HepG2 (cell line): Measurements from ENCODE around the gene POLR2J3.
"Not testable (repeated sequence)": the region's sequence is repeated elsewhere in the genome, so short reads cannot be mapped to it uniquely, and the experiment has no call there.

Experiments used
- DPF2 ChIP-seq: sonication (generic); formaldehyde crosslinking; IDR thresholded peaks from 2 replicates; pipeline ENCODE4 v1.4.0; 2020; ENCODE audit warnings: mild to moderate bottlenecking, low read depth, missing genetic modification reagents, borderline replicate concordance
- ELF4 ChIP-seq: sonication (generic); formaldehyde crosslinking; IDR thresholded peaks from 2 replicates; pipeline ENCODE4 v1.5.0; 2020; ENCODE audit warnings: missing genetic modification reagents, mild to moderate bottlenecking, moderate library complexity, borderline replicate concordance
- EP300 ChIP-seq, 3 experiments: sonication (generic) in 1 of 3; formaldehyde crosslinking in 1 of 3; IDR thresholded peaks; 2 replicates each; pipeline versions ENCODE4 v1.5.1 to v1.6.1; 2011 to 2020; ENCODE audit warnings: low read depth in 2 of 3, low read length in 2 of 3, borderline replicate concordance in 1 of 3, improper control_type of control experiment in 1 of 3, mild to moderate bottlenecking in 1 of 3, missing genetic modification reagents in 1 of 3, moderate library complexity in 1 of 3
- RAD51 ChIP-seq: fragments of 450-650 bp; IDR thresholded peaks from 2 replicates; pipeline ENCODE4 v1.6.1; 2016; ENCODE audit warnings: borderline replicate concordance
- RFX1 ChIP-seq: fragments of 450-650 bp; IDR thresholded peaks from 2 replicates; pipeline ENCODE4 v1.6.1; 2017
- TAF1 ChIP-seq: sonication (generic); formaldehyde crosslinking; IDR thresholded peaks from 2 replicates; pipeline ENCODE4 v1.4.0; 2020; ENCODE audit warnings: missing genetic modification reagents
- ZNF724P ChIP-seq: sonication (generic); formaldehyde crosslinking; IDR thresholded peaks from 2 replicates; pipeline ENCODE4 v1.8.0; 2022; ENCODE audit warnings: missing genetic modification reagents, borderline replicate concordance
- TF ChIP-seq, protein P1 (sequence below): sonication (generic); formaldehyde crosslinking; IDR thresholded peaks from 2 replicates; pipeline ENCODE4 v1.5.1; 2020; ENCODE audit warnings: mild to moderate bottlenecking, missing genetic modification reagents
- TF ChIP-seq, protein P2 (sequence below): sonication (generic); formaldehyde crosslinking; IDR thresholded peaks from 2 replicates; pipeline ENCODE4 v1.4.0; 2020; ENCODE audit warnings: mild to moderate bottlenecking, missing genetic modification reagents
- TF ChIP-seq, protein P3 (sequence below): sonication (generic); formaldehyde crosslinking; IDR thresholded peaks from 2 replicates; pipeline ENCODE4 v1.5.0; 2020; ENCODE audit warnings: mild to moderate bottlenecking, missing genetic modification reagents, moderate library complexity
- TF ChIP-seq, protein P4 (sequence below), 2 experiments: fragments of 450-650 bp in 1 of 2; sonication (generic) in 1 of 2; formaldehyde crosslinking in 1 of 2; IDR thresholded peaks; 2 replicates each; pipeline versions ENCODE4 v1.6.1 to v1.8.0; 2016 to 2022; ENCODE audit warnings: antibody characterized with exemption in 1 of 2, mild to moderate bottlenecking in 1 of 2, missing genetic modification reagents in 1 of 2

DNA sequence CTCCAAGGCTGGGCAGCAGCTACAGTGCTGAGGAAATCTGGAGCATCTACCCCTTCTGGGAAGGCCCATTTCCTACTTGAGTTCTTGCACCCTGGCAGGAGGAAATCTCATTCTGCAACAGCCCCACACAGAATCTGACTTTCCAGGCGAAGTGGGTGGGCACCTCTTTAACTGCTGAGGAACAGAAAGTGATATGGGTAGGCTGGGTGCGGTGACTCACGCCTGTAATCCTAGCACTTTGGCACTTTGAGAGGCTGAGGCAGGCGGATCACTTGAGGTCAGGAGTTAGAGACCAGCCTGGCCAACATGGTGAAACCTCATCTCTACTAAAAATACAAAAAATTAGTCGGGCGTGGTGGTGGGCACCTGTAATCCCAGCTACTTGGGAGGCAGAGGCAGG, 2.2 kb upstream of the POLR2J3 start:
- TF ChIP-seq DPF2 (CRISPR knock-in tag); TAF1 (CRISPR knock-in tag); ELF4 (CRISPR knock-in tag); EP300 (IDR thresholded peaks at IDR 0.05; ENCODE audit: low read depth in 2 of 2, low read length in 2 of 2); EP300 (CRISPR knock-in tag; IDR thresholded peaks at IDR 0.05; ENCODE audit: borderline replicate concordance); ZNF724P (CRISPR knock-in tag); RAD51; RFX1: not testable (repeated sequence)
- TF ChIP-seq, protein P1, sequence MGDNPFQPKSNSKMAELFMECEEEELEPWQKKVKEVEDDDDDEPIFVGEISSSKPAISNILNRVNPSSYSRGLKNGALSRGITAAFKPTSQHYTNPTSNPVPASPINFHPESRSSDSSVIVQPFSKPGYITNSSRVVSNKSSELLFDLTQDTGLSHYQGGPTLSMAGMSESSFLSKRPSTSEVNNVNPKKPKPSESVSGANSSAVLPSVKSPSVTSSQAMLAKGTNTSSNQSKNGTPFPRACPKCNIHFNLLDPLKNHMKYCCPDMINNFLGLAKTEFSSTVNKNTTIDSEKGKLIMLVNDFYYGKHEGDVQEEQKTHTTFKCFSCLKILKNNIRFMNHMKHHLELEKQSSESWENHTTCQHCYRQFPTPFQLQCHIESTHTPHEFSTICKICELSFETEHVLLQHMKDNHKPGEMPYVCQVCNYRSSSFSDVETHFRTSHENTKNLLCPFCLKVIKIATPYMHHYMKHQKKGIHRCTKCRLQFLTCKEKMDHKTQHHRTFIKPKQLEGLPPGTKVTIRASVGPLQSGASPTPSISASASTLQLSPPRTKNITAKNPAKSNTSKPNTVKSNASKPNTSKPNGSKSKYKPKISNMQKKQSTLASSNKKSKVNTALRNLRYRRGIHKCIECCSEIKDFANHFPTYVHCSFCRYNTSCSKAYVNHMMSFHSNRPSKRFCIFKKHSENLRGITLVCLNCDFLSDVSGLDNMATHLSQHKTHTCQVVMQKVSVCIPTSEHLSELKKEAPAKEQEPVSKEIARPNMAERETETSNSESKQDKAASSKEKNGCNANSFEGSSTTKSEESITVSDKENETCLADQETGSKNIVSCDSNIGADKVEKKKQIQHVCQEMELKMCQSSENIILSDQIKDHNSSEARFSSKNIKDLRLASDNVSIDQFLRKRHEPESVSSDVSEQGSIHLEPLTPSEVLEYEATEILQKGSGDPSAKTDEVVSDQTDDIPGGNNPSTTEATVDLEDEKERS, result not testable (repeated sequence)
- TF ChIP-seq, protein P2, sequence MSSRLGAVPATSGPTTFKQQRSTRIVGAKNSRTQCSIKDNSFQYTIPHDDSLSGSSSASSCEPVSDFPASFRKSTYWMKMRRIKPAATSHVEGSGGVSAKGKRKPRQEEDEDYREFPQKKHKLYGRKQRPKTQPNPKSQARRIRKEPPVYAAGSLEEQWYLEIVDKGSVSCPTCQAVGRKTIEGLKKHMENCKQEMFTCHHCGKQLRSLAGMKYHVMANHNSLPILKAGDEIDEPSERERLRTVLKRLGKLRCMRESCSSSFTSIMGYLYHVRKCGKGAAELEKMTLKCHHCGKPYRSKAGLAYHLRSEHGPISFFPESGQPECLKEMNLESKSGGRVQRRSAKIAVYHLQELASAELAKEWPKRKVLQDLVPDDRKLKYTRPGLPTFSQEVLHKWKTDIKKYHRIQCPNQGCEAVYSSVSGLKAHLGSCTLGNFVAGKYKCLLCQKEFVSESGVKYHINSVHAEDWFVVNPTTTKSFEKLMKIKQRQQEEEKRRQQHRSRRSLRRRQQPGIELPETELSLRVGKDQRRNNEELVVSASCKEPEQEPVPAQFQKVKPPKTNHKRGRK, result not testable (repeated sequence)
- TF ChIP-seq, protein P3, sequence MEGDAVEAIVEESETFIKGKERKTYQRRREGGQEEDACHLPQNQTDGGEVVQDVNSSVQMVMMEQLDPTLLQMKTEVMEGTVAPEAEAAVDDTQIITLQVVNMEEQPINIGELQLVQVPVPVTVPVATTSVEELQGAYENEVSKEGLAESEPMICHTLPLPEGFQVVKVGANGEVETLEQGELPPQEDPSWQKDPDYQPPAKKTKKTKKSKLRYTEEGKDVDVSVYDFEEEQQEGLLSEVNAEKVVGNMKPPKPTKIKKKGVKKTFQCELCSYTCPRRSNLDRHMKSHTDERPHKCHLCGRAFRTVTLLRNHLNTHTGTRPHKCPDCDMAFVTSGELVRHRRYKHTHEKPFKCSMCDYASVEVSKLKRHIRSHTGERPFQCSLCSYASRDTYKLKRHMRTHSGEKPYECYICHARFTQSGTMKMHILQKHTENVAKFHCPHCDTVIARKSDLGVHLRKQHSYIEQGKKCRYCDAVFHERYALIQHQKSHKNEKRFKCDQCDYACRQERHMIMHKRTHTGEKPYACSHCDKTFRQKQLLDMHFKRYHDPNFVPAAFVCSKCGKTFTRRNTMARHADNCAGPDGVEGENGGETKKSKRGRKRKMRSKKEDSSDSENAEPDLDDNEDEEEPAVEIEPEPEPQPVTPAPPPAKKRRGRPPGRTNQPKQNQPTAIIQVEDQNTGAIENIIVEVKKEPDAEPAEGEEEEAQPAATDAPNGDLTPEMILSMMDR, result not testable (repeated sequence)
- TF ChIP-seq, protein P4, sequence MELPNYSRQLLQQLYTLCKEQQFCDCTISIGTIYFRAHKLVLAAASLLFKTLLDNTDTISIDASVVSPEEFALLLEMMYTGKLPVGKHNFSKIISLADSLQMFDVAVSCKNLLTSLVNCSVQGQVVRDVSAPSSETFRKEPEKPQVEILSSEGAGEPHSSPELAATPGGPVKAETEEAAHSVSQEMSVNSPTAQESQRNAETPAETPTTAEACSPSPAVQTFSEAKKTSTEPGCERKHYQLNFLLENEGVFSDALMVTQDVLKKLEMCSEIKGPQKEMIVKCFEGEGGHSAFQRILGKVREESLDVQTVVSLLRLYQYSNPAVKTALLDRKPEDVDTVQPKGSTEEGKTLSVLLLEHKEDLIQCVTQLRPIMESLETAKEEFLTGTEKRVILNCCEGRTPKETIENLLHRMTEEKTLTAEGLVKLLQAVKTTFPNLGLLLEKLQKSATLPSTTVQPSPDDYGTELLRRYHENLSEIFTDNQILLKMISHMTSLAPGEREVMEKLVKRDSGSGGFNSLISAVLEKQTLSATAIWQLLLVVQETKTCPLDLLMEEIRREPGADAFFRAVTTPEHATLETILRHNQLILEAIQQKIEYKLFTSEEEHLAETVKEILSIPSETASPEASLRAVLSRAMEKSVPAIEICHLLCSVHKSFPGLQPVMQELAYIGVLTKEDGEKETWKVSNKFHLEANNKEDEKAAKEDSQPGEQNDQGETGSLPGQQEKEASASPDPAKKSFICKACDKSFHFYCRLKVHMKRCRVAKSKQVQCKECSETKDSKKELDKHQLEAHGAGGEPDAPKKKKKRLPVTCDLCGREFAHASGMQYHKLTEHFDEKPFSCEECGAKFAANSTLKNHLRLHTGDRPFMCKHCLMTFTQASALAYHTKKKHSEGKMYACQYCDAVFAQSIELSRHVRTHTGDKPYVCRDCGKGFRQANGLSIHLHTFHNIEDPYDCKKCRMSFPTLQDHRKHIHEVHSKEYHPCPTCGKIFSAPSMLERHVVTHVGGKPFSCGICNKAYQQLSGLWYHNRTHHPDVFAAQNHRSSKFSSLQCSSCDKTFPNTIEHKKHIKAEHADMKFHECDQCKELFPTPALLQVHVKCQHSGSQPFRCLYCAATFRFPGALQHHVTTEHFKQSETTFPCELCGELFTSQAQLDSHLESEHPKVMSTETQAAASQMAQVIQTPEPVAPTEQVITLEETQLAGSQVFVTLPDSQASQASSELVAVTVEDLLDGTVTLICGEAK (IDR thresholded peaks at IDR 0.05), result not testable (repeated sequence)
- TF ChIP-seq, protein P4 (CRISPR knock-in tag; IDR thresholded peaks at IDR 0.05), result not testable (repeated sequence)
